Activated CD8-positive, alpha-beta memory T cell treated with anti-CD3 and anti-CD28 coated beads, Interleukin-2, amount 50 U/mL, for 4 hours (primary cell): ENCODE data around the gene HLA-A.
"Not testable (repeated sequence)": the region's sequence is repeated elsewhere in the genome, so short reads cannot be mapped to it uniquely, and the experiment has no call there.

ENCODE experiments used
- DNase-seq: peaks from one replicate; pipeline ENCODE4 v3.0.0-alpha.2; 2020

HLA-A gene

GRCh38 chr6:29963697-29964096 lies 21.4 kb downstream of the HLA-A start:
- DNase-seq = not testable (repeated sequence)

- no peak for DNase-seq
Measured at GRCh38 chr6:29964518-29964886, 22.2 kb downstream of the HLA-A start.

DNA sequence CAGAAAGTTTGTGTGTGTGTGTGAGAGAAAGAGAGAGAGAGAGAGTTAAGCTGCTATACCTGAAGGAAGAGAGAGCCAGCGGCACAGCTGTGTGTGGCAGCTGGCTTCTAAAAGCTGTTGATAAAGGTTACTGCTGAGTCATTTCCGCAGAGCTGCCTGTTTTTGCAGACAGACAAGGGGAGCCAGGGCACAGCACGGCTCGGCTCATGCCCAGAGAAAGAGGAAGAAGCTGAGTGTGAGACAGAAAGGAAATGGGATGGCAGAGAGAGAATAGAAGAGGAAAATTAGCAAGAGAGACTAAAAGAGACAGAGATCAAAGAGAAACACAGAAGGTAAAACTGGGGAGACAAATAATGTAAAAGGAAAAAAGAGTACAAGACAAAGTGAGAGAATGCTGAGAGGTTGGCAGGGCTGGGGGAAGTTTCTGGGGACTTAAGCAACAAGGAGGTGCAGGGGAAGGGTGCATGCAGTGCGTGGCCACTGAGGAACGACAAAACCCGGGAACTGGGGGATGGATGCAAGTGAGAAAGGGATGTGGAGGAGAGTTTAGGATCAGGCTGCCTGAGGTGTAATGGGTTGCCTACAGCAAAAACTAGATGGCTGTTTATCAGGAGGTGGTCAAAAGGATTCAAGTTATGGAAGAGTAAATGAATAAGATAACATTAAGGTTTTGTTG lies 22.7 kb downstream of the HLA-A start:
- DNase-seq = peak; percentile 77

- no peak for DNase-seq
Measured at GRCh38 chr6:29965563-29965872, 23.2 kb downstream of the HLA-A start.

DNA sequence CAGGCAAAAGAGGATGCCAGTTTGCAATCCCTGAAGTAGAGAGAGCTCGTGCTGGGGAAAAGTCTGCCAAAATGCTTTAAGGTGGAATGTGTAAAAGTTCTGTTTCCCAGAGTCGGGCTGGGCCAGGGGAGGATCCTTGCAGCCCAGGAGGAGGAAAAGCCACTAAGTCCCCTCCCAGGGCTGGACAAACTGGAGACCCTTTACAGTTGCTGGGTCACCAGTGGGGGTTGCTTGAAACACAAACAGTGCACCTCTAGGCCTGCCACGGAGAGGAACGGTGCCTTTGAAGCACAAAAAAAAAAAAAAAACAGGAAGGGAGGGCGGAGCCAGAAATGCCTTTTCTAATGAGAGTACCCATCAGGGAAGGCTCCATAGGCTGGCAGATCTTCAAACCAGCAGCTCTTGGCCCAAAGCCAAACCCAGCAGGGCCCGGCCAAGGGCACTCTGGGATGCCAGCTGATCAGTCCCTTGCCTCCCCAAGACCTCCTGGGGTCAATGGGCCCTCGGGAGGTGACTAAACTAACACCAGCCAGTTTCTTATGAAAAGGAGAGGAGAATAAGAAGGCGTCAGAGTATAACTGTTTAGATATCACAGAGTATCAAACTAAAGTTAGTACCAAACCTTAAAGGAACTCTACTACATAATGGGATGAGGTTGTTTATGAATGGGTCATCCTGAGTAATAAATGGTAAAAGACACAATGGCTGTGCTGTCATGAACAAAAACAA lies 23.7 kb downstream of the HLA-A start:
- DNase-seq = peak; percentile 30

GRCh38 chr6:29967379-29968010 lies 25.2 kb downstream of the HLA-A start:
- DNase-seq = no peak

GRCh38 chr6:29968130-29968529 lies 25.8 kb downstream of the HLA-A start:
- DNase-seq = no peak

DNA sequence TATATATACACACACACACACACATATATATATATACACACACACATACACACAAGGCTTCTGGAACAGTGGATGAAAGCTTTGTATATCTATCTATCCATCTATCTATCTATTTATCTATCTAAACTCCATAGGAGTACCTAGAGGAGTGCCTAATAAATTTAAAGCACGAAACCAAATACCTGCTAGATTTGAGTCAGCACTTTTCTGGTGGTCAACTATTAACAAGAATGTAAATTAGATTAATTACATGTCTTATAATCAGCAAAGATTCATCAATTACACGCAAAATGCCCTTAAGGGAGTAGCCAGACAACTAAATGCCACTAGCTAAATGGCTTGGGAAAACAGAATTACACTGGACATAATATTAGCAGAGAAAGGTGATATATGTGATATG lies 26.6 kb downstream of the HLA-A start:
- DNase-seq = no peak

- DNase-seq = no peak
Measured at GRCh38 chr6:29970711-29971110, 28.4 kb downstream of the HLA-A start.

DNA sequence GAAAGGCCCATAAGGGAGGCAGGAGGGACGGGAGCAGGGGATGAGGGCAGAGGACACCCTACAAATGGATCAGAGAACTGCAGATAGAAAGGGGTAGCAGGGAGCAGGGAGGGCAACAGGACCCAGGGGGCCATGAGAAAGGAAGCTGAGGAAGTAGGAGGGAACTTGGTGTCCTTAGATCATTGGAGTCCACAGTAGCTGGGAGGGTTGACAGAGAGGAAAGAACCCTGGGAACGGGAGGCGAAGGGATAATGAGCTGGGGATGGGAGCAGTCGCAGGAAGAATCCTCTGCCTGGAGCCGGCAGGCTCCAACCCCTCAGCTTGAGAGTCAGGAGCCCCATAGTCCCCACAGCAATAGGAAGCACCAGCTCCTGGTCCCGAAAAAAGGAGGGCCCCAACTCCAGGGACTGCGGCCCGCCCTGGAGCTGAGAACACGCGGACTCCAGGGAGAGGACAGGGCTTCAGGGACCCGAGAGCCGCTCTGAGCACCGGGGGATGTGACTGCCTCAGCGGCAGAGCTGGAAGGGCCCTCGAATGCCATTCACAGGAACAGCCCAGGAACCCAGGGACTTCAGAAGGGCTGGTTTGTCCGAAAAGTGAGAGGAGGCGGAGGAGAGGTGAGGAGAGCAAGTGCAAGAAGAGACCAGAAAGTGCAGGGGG lies 32.7 kb downstream of the HLA-A start:
- no peak for DNase-seq

- DNase-seq = no peak
Measured at GRCh38 chr6:29975561-29975907, 33.2 kb downstream of the HLA-A start.

- DNase-seq = no peak
Measured at GRCh38 chr6:29976253-29976587, 33.9 kb downstream of the HLA-A start.

DNA sequence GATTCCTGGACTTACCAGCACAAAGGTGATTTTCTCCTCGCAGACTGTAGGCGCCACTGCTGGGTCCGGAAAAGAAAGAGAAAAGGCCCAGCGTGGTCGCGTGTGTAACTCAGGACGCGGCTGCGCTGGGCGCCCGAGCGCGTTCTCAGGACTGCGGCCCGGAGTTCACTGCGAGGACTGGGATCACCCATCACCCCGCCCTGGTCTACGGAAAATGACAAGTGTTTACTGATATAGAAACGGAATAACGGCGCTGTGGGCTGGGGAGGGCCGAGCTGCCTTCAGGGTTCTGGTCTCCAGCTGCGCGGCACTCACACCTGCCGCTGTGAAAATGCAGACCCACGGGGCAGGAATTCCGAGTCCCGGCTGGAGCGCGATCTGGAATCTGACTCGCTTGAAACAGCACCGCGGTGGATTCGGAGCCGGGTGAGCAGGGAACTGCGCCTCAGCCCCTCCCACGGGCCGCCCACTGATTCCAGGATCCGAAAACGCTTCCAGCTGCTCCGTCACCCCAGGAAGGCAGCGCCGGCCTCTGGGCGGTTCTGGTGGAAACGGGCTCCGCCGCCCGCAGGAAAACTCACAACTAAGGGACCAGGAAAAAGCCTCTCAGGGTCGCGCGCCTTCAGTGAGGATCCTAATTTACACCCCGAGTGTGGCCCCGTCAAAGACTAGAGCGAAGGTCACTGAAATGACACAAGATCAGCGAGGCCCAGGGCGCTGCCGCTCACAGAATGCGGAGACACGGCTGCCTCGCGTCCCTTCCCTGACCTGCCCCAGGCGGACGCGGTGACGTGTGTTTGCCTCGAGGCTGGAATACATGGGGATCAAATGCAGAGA lies 34.5 kb downstream of the HLA-A start:
- peak; percentile 60 for DNase-seq

DNA sequence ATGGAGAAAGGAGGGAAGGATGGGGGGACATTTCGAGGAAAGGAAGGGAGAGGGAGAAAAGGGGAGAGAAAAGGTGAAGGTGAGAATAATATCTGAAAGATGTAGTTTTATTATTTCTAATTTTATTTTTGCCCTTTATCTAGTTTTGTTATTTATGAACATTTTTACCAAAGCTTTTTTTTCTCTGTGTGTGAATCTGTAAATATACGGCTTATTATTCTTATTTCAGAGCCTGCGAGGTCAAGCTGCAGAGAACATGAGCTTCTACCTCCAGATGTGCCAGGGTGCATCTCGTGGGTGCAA lies 35.0 kb downstream of the HLA-A start:
- no peak for DNase-seq

GRCh38 chr6:29980013-29980412 lies 37.7 kb downstream of the HLA-A start:
- DNase-seq = not testable (repeated sequence)

DNA sequence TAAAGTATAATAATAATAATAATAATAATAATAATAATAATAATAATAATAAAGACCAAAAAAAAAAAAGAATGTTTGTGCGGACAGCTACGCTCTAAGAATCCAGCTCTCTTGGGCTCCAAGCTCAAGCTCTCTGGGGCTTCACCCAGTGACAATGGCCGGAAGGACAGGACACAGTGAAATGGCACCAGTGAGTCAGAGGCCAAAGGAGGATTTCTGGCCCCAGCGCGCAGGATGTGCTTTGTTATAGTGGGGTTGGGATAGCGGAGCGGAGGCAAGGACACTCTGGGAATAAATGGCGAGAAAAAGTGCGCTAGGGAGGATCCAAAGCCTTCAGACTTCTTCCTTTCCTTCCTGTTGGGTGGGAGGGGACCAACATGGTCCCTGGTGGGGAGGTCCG lies 38.2 kb downstream of the HLA-A start:
- DNase-seq = no peak

- DNase-seq = no peak
Measured at GRCh38 chr6:29981211-29981812, 39.0 kb downstream of the HLA-A start.

DNA sequence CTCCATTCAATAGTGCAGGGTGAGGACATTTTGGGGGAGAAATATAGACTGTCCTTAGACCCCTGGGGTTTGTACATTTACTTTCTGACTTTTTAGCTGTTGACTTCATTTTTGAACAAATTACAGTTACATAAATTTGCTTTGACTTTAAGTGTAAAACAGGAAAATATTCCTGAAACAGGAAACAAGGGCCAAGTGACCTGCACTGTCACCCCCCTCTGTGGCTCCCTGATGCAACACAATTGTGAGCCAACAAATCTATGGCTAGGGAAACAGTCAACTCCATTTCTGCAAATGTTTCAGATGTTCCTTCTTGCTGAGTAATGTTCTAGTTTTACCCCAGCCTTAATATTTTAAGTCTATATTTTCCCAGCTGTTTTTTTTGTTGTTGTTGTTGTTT lies 39.8 kb downstream of the HLA-A start:
- DNase-seq = no peak

DNA sequence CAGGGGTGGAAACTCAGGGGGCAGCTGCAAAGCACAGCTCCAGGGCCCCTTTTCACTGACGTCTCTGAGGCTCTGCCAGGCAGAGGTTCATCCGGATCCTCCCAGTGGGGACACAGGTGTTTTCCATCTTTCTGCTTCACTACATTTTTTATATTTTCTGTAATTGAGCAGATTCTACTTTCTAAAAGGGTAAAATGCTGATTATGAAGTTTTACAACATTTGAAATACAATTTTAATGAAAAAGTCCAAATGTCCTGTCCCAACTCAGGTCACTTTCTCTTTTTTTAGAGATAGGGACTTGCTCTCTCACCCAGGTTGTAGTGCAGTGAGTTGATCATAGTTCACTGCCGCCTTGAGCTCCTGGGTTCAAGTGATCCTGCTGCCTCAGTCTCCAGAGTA lies 41.9 kb downstream of the HLA-A start:
- no peak for DNase-seq

- DNase-seq = no peak
Measured at GRCh38 chr6:29984992-29985391, 42.7 kb downstream of the HLA-A start.

GRCh38 chr6:29986179-29986781 lies 43.9 kb downstream of the HLA-A start:
- DNase-seq = no peak

DNA sequence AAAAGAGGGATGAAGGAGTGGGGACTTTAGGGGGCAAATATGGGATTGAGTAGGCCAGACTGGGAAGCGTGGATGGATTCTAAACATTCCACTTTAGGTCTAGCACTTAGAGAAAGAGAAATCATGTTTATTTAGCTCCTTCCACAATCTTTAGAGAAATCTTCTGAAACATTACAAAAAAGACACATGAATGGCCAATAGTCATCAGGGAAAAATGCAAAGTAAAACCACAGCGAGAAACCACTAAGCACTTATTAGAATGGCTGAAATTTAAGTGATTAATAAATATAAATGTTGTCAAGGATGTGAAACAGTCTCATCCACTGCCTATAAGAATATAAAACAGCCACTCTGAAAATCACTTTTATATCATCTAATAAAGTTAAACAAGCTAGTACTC lies 46.9 kb downstream of the HLA-A start:
- no peak for DNase-seq

DNA sequence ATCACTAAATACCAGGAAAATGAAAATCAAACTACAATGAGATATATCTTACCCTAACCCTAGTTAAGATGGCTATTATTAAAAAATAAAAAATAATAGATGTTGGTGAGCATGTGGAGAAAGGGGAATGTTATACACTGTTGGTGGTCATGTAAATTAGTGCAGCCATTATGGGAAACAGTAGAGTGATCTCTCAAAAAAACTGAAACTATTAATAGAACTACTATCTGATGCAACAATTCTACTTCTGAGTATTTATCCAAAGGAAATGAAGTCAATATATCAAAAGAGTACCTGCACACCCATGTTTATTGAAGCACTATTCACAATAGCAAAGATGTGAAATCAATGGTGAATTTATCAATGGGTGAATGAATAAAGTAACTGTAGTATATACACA lies 48.6 kb downstream of the HLA-A start:
- DNase-seq = no peak
